ENCODE measurements around the gene NFE2L3. TPM values are rescaled to one million over a fixed set of nuclear protein-coding genes. Genes with fewer than 3 reads are reported as not detected.
A peak's percentile ranks its signal among the peaks of the same experiment; 100 is the strongest.

Gene NFE2L3
- total and polyA plus RNA-seq, 8 donors: 1.2 to 10.3 (median 2.4) TPM

GRCh38 chr7:26201247-26202018, 49.4 kb downstream of the NFE2L3 start, which contains the start of gene CBX3:
Gene CBX3 (plus strand): TSS chr7:26201745. CDS start chr7:26202999, 1,254 bp downstream.
- H3K9me3 ChIP-seq: no peaks in the 10 kb centered on the region
- no peak for FAIRE-seq
- peaks cover 0 to 13% (median 11%) of the 10 kb centered on the region in 3 donors for H3K36me3 ChIP-seq
- intact Hi-C loops (cut with DNase I): no loop called here
- peaks cover 12 to 24% (median 23%) of the 10 kb centered on the region in 3 donors for H3K4me1 ChIP-seq
- WGBS, 2 donors: 1 to 10% methylated on average over 67 to 86 of the region's 86 CpGs
- peak within 1 kb of the TSS; percentile 68 to 93 (median 83) for H3K4me3 ChIP-seq
- peak; percentile 84 to 93 (median 92) for DNase-seq
- peak; percentile 54 to 73 (median 62) for ATAC-seq
- no peaks in the 10 kb centered on the region for H3K27me3 ChIP-seq
- TF ChIP-seq, protein P1, sequence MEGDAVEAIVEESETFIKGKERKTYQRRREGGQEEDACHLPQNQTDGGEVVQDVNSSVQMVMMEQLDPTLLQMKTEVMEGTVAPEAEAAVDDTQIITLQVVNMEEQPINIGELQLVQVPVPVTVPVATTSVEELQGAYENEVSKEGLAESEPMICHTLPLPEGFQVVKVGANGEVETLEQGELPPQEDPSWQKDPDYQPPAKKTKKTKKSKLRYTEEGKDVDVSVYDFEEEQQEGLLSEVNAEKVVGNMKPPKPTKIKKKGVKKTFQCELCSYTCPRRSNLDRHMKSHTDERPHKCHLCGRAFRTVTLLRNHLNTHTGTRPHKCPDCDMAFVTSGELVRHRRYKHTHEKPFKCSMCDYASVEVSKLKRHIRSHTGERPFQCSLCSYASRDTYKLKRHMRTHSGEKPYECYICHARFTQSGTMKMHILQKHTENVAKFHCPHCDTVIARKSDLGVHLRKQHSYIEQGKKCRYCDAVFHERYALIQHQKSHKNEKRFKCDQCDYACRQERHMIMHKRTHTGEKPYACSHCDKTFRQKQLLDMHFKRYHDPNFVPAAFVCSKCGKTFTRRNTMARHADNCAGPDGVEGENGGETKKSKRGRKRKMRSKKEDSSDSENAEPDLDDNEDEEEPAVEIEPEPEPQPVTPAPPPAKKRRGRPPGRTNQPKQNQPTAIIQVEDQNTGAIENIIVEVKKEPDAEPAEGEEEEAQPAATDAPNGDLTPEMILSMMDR (IDR thresholded peaks at IDR 0.05): no peak
- H3K27ac ChIP-seq: peak within 1 kb of the TSS; percentile 94 to 100 (median 98)

DNA sequence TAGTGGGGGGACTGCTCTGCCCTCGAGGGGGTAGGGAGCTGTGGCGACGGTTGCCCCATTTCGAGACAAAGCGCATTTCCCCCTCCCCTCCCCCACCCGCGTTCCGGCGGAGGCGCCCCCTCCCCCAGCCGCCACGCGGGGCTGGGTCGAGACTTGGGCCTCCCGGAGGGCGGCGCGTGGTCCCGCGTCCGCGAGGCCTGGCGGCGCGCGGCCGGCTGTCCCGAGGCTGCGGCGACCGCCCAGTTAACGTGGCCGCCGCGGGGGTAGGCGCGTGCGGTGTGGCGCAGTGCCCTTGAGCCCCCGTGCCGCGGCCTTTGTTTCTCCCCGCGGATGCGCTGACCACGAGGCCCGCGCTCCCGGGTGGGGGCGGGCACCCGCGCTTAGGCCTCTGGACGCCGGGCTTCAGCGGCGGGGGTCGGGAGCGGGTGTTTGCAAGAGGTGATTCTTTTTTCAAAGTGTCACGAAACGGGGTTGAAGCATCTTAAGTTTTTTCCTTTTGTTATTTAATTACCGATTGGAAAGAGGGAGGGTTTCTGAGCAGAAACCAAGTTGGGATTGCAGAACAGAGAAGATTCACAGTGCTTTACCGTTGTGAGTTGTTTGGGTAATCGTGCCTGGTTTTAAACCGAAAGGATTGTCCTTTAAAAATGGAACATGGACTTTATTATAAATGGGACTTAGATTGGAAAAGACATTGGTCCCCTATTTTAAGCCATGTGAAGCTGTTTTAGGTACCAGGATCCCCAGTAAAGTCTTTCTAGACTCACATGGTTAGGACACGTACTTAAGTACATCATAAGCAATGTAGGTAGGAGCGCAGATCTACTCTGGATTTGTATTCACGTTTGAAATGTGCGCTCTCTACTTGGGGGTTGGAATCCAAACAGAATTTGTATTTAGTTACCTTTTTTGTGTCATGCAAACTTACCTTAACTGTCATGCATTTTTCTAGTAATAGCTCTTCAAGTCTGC, 50.3 kb downstream of the NFE2L3 start:
- Histone ChIP-seq H3K27me3 (no peaks in the 10 kb centered on the region), H3K36me3 (peaks cover 0 to 14% (median 2%) of the 10 kb centered on the region in 3 donors), H3K4me1 (peaks cover 12 to 16% (median 16%) of the 10 kb centered on the region in 3 donors), H3K4me3 (peak overlapping the region; percentile 68 to 93 (median 83)), H3K9me3 (no peaks in the 10 kb centered on the region), H3K27ac (peak overlapping the region; percentile 94 to 100 (median 98))
- ATAC-seq (peak; percentile 0 to 20 (median 6)), DNase-seq (peak in 5 of 6 donors; percentile 63 to 82 (median 73)), FAIRE-seq (no peak)
- WGBS, 2 donors: 0% methylated on average over 51 to 68 of the region's 68 CpGs
- TF ChIP-seq, protein P1 (IDR thresholded peaks at IDR 0.05): no peak
- intact Hi-C loops (cut with DNase I): no loop called here

DNA sequence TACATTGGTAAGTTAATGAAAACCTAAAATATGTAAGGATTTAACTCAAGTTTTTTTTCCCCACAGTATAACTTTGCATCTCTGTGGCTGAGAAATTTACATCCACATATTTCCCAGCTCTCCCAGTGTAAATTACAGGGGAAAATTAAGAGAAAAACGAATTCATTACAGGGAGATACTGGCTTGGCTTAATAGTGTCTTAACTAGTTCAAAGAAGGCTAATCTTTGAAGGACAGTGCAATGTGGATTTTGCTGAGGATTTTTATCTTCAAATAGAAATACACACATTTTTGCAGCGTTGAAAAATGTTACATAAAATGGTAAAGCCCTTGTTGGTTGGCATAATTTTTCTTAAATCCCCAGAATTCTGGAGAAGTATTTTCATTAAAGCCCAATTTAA, 51.0 kb downstream of the NFE2L3 start:
- Histone ChIP-seq H3K9me3 (no peaks in the 10 kb centered on the region), H3K36me3 (peaks cover 0 to 17% (median 0%) of the 10 kb centered on the region in 3 donors), H3K4me3 (peak overlapping the region in 3 of 4 donors; percentile 68 to 93 (median 91)), H3K27me3 (no peaks in the 10 kb centered on the region), H3K27ac (peak overlapping the region in 2 of 4 donors; percentile 100), H3K4me1 (peaks cover 12 to 16% (median 15%) of the 10 kb centered on the region in 3 donors)
- WGBS, 2 donors: 3 to 6% methylated on average over 2 of the region's 2 CpGs
- FAIRE-seq: no peak
- TF ChIP-seq, protein P1 (IDR thresholded peaks at IDR 0.05): no peak
- no peak for DNase-seq
- no peak for ATAC-seq
- intact Hi-C loops (cut with DNase I): no loop called here

DNA sequence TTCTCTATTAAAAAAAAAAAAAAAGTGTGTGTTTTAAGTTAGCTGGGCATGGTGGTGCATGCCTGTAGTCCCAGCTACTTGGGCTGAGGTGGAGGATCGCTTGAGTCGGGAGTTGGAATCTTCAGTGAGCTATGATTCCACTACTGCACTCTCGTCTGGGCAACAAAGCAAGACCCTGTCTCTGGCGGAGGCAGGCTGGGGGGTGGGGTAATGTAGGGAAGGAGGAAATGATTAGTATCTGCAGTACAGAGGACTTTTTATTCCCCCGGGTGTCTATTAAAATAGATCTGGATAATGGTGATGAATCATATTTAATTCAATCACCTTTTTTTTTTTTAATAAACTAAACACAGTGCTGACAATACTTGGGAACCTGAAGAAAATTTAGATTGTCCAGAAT, 56.0 kb downstream of the NFE2L3 start:
- TF ChIP-seq, protein P1 (IDR thresholded peaks at IDR 0.05): no peak
- FAIRE-seq: no peak
- peaks cover 0 to 53% (median 22%) of the 10 kb centered on the region in 3 donors for H3K36me3 ChIP-seq

More for the DNA sequence above, 56.0 kb downstream of the NFE2L3 start:
- 82 to 87% methylated on average over 5 of the region's 5 CpGs for WGBS, 2 donors
- ATAC-seq (no peak), DNase-seq (no peak)
- H3K4me1 ChIP-seq: peaks cover 11 to 16% (median 15%) of the 10 kb centered on the region in 3 donors
- H3K27ac ChIP-seq: no peak overlapping the region
- H3K9me3 ChIP-seq: no peaks in the 10 kb centered on the region
- intact Hi-C loops (cut with DNase I): no loop called here
- H3K27me3 ChIP-seq: no peaks in the 10 kb centered on the region
- H3K4me3 ChIP-seq: no peak overlapping the region

Data from pancreas (tissue), 10 donors.